HL-60 (cell line): Measurements from ENCODE around the gene C1orf167.
A peak's percentile ranks its signal among the peaks of the same experiment; 100 is the strongest.

Experiments
- DNase-seq, 2 experiments: peaks; one replicate each; pipeline ENCODE4 v3.0.0-alpha.2; 2010 to 2020; ENCODE audit warnings: low read depth in 1 of 2, low spot score in 1 of 2
- H3K27ac ChIP-seq: fragments of 250-450 bp; sonication (Bioruptor Pico); replicated peaks from 2 replicates; pipeline ENCODE4 v1.5.1; 2020; ENCODE audit warnings: mild to moderate bottlenecking, moderate library complexity
- H3K27me3 ChIP-seq: fragments of 250-450 bp; sonication (Bioruptor Pico); 2 replicates; pipeline ENCODE4 v1.5.1; 2021; ENCODE audit warnings: mild to moderate bottlenecking, moderate library complexity; ENCODE audit not compliant: insufficient read depth, poor library complexity, severe bottlenecking
- H3K4me3 ChIP-seq: replicated peaks from 2 replicates; pipeline ENCODE4 v1.5.1; 2011; ENCODE audit warnings: mild to moderate bottlenecking, control low read depth, low read length; ENCODE audit not compliant: insufficient read depth
- CTCF ChIP-seq: IDR thresholded peaks from one replicate; pipeline ENCODE4 v1.5.1; 2011; ENCODE audit warnings: low read length, control low read depth, inconsistent platforms; ENCODE audit not compliant: insufficient read depth
- GABPA ChIP-seq: IDR thresholded peaks from 2 replicates; pipeline ENCODE4 v1.6.1; 2012; ENCODE audit warnings: low read depth
- POLR2AphosphoS5 ChIP-seq: IDR thresholded peaks from 2 replicates; pipeline ENCODE4 v1.6.1; 2012; ENCODE audit warnings: low read depth
- SPI1 ChIP-seq: IDR thresholded peaks from 2 replicates; pipeline ENCODE4 v1.6.1; 2012; ENCODE audit warnings: low read depth, mild to moderate bottlenecking, borderline replicate concordance
- TF ChIP-seq, protein P1 (sequence below): IDR thresholded peaks from 2 replicates; pipeline ENCODE4 v1.6.1; 2012; ENCODE audit warnings: low read depth; ENCODE audit not compliant: insufficient replicate concordance

Gene C1orf167

GRCh38 chr1:11741482-11741881 is 20.5 kb upstream of the C1orf167 start:
- Histone ChIP-seq H3K4me3 (no peak overlapping the region), H3K27ac (peak overlapping the region; percentile 98), H3K27me3 (no peaks in the 10 kb centered on the region)
- DNase-seq: no peak
- TF ChIP-seq CTCF (no peak), POLR2AphosphoS5 (no peak), GABPA (no peak), SPI1 (no peak)
- TF ChIP-seq, protein P1, sequence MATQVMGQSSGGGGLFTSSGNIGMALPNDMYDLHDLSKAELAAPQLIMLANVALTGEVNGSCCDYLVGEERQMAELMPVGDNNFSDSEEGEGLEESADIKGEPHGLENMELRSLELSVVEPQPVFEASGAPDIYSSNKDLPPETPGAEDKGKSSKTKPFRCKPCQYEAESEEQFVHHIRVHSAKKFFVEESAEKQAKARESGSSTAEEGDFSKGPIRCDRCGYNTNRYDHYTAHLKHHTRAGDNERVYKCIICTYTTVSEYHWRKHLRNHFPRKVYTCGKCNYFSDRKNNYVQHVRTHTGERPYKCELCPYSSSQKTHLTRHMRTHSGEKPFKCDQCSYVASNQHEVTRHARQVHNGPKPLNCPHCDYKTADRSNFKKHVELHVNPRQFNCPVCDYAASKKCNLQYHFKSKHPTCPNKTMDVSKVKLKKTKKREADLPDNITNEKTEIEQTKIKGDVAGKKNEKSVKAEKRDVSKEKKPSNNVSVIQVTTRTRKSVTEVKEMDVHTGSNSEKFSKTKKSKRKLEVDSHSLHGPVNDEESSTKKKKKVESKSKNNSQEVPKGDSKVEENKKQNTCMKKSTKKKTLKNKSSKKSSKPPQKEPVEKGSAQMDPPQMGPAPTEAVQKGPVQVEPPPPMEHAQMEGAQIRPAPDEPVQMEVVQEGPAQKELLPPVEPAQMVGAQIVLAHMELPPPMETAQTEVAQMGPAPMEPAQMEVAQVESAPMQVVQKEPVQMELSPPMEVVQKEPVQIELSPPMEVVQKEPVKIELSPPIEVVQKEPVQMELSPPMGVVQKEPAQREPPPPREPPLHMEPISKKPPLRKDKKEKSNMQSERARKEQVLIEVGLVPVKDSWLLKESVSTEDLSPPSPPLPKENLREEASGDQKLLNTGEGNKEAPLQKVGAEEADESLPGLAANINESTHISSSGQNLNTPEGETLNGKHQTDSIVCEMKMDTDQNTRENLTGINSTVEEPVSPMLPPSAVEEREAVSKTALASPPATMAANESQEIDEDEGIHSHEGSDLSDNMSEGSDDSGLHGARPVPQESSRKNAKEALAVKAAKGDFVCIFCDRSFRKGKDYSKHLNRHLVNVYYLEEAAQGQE: no peak

DNA sequence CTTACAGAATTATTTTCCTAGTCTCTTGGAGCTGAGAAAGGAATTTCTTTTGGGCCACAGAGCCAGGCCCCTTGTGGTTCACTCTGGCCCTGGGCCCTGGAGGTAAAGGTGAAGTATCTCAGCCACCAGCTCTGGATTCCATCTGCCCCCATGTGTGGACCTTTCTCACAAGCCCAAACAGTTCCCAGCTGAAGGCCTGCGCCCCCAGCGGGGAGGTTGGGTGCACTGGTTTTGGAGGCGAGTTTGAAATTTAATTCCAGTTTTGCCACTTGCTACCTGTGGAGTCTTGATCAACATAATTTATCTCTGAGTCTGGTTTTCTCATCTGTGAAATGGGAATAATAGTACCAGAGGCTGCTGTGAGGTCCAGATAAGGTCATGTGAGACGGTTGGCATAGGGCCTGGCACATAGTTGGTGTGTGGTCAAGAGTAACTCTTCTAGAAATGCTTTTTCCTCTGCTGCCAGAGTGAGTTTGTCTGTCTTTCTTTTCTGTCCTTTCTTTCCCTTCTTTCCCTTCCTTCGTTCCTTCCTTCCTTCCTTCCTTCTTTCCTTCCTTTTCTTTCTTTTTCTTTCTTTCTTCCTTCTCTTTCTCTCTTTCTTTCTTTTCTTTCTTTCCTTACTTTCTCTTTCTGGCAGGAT is 20.0 kb upstream of the C1orf167 start:
- Histone ChIP-seq H3K27ac (no peak overlapping the region), H3K4me3 (no peak overlapping the region), H3K27me3 (no peaks in the 10 kb centered on the region)
- TF ChIP-seq POLR2AphosphoS5 (no peak), GABPA (no peak), SPI1 (no peak), CTCF (no peak)
- TF ChIP-seq, protein P1: no peak
- DNase-seq: no peak

GRCh38 chr1:11744287-11744686 is 17.7 kb upstream of the C1orf167 start:
- Histone ChIP-seq H3K27me3 (no peaks in the 10 kb centered on the region), H3K27ac (no peak overlapping the region), H3K4me3 (no peak overlapping the region)
- TF ChIP-seq POLR2AphosphoS5 (no peak), GABPA (no peak), SPI1 (no peak), CTCF (no peak)
- TF ChIP-seq, protein P1: no peak
- DNase-seq: no peak
